Cortex of kidney (tissue), 1 donor: Measurements from ENCODE around the gene TMEM170B.
"Not testable (repeated sequence)": the region's sequence is repeated elsewhere in the genome, so short reads cannot be mapped to it uniquely, and the experiment has no call there.

Source experiments
- DNase-seq: peaks from one replicate; lab custom pipeline; 2025; lab: John Stamatoyannopoulos, UW

TMEM170B gene

GRCh38 chr6:11528996-11529395 lies 8.6 kb upstream of the TMEM170B start:
- no peak for DNase-seq

DNA sequence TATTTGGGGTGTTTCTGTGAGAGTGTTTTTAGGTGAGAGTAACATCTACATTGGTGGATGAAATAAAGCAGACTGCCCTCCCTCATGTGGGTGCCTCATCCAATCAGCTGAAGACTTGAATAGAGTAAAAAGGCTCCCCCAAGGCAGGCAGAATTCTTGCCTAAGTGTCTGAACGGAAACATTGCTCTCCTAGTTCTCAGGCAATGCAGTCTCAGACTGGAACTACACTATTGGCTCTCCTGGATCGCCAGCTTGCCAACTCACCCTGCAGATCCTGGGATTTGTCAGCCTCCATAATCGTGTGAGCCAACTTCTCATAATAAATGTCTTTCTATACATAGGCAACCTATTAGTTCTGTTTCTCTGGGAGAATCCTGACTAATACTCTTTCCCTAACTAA lies 5.5 kb upstream of the TMEM170B start:
- no peak for DNase-seq

DNA sequence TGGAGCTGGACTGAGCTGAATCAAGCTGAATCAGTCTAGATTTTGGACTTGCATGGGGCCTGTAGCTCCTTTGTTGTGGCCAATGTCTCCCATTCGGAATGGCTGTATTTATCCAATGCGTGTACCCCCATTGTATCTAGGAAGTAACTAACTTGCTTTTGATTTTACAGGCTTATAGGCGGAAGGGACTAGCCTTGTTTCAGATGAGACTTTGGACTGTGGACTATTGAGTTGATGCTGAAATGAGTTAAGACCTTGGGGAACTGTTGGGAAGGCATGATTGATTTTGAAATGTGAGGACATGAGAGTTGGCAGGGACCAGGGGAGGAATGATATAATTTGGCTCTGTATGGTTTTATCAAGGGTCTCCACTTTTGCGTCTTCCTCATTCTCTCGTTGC lies 3.0 kb upstream of the TMEM170B start:
- DNase-seq, result no peak

DNA sequence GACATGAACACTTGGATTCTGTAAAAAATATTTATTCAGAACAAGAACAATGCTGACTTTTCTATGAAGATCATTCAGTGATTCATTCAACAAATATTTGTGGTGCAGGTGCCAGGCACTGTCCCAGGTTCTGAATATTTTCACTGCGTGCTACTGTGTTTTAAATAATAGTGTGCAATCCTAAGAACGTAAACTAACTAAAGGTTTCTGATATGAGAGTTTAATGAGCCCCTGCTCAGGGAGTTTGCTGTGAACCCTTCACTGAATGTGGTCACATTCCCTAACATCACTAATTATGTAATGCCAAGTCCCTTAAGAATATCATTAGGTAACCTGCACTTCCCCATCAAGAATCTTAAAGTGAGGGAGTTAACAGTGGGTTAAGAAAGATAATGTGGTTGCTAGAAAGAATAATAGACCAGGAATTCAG lies 1.7 kb upstream of the TMEM170B start:
- no peak for DNase-seq

DNA sequence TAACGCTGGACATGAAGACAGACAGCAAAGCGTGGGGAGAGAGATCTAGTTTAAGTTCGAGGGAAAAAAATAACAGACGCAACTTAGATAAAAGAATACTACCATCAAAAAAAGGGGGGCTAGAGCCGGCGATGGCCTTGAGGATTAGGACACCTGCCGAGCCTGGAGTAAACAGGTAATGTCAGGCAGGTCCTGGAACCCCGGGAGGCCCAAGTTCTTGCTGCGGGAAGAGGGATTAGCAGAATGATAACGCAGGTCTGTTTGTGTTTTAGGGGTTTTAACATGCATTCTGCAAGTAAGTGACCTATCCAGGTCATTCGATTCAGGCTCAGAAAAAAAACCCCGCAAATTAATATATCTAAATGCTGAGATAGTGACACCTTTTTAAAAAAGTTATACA lies 754 bp upstream of the TMEM170B start:
- no peak for DNase-seq

GRCh38 chr6:11538052-11538818 lies 686 bp downstream of the TMEM170B start:
- DNase-seq, result peak; percentile 7

GRCh38 chr6:11538819-11539468 lies 1.4 kb downstream of the TMEM170B start:
- DNase-seq, result no peak

- no peak for DNase-seq
Measured at GRCh38 chr6:11542863-11543262, 5.3 kb downstream of the TMEM170B start.

GRCh38 chr6:11543919-11544518 lies 6.5 kb downstream of the TMEM170B start:
- no peak for DNase-seq

GRCh38 chr6:11547846-11548245 lies 10.3 kb downstream of the TMEM170B start:
- not testable (repeated sequence) for DNase-seq

DNA sequence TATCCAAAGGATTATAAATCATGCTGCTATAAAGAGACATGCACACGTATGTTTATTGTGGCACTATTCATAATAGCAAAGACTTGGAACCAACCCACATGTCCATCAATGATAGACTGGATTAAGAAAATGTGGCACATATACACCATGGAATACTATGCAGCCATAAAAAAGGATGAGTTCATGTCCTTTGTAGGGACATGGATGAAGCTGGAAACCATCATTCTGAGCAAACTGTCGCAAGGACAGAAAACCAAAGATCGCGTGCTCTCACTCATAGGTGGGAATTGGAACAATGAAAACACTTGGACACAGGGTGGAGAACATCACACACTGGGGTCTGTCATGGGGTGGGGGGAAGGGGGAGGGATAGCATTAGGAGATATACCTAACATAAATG lies 11.0 kb downstream of the TMEM170B start:
- DNase-seq, result not testable (repeated sequence)

- DNase-seq, result no peak
Measured at GRCh38 chr6:11551053-11551452, 13.5 kb downstream of the TMEM170B start.

GRCh38 chr6:11552442-11552841 lies 14.9 kb downstream of the TMEM170B start:
- DNase-seq, result no peak

DNA sequence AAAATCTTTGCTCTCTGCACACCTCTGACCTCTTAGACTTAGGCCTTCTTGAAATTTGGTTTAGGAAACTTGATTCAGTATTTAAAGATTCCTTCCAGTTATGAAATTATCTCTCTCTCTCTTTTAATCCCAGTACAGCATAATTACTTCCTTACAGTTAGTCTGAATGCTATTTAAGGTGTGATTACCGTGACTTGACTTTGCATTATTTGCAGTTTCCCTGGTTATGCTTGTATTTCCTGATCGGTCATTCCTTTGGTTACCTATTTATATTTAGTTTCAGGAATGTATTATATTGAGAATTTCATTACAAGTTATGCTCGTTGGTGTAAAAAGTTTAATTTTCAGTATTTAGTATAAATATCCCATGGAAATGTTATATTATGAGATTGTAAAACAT lies 16.3 kb downstream of the TMEM170B start:
- DNase-seq, result no peak

DNA sequence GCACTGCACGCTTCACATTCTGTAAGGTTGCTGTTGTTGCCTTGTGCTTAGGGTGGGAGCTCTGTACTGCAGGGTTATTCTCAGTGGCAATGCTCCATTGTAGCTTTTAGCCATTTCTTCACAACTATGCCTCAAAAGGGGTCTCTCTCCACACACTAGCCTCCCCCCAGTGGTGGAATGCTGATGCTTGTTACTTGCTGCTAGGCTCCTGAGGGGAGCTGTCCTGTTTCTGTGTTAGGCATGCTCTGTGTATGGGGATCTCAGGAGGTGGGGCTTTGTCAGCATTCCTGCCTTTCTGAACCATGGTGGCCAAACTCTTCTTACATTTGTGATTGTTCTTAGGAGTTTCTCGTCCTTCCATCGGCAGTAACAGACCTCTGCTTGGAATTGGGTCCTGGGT lies 18.8 kb downstream of the TMEM170B start:
- DNase-seq, result no peak

DNA sequence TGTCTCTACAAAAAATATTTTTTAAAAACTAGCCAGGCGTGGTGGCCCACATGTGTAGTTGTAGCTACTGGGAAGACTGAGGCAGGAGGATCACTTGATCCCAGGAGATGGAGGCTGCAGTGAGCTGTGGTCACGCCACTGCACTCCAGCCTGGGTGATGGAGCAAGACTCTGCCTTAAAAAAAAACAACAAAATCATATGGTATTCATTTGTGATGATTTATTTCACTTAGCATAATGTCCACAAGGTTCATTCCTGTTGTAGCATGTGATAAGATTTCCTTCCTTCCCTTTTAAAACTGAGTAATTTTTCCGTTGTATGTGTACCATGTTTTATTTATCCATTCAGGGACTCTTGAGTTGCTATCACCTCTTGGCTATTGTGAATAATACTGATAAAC lies 26.2 kb downstream of the TMEM170B start:
- no peak for DNase-seq

DNA sequence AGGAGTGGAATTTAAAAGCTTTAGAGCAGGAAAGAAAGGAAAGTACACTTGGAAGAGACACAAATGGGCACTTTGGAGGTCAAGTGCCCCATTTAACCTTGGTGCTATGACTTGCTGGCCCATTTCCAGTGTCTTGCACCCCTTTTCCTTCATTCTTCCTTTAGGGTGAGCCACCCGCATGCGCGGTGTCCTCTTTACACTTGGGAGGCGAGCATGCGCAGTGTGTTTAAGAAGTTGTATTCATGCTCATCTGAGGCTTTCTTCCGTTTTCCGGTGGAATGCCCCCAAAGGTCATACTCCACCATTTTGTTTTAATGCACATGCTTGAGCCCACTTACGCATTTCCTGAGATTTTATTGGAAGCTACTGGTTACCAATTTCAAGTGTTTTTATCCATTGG lies 29.1 kb downstream of the TMEM170B start:
- no peak for DNase-seq

DNA sequence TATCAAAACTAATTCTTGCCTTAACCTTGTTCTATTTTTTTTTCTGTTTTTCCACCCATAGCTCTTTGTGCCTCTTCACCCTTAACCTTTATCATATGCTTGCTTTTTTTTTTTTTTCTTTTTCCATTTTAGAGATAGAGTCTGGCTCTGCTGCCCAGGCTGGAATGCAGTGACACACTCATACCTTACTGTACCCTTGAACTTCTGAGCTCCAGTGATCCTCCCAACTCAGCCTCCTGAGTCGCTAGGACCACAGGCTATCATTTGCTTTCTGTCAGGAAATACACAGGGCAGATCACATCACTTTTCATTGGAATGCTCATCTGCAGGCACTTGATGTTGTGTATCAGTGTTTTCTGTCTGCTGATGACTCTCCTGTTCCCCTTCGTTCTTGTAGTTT lies 33.5 kb downstream of the TMEM170B start:
- DNase-seq, result no peak

- no peak for DNase-seq
Measured at GRCh38 chr6:11575408-11576033, 38.0 kb downstream of the TMEM170B start.

DNA sequence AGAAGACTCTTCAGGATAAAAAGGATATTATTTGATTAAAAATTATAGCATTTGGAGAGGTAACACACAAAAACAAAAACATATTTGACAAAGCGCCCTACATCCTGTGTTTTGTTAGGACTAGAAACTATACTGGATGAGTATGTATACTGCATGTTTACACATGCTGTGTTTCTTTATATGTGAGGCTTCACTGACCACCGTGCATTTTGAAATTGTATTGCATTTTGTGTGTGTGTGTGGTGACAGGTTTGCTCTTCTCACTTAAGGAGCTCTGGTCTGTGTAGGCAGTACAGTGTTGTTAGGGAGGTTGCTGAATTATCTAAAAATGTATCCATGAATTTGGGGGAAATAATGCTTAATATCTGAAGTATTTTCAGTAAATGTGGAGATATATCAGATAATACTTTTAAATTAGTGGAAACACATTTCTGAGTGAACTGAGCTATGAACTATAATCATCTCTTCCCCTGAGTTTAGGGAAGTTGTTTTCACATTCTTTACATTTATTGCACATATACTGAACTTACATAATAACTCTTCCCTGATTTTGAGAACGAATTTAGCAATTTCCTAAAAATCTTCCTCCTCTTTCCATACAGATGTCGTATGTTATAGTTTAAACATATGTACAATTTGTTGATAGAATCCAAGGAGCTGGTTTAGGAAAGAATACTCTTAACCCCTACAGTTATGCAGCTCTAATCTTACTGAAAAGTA lies 43.3 kb downstream of the TMEM170B start:
- no peak for DNase-seq

DNA sequence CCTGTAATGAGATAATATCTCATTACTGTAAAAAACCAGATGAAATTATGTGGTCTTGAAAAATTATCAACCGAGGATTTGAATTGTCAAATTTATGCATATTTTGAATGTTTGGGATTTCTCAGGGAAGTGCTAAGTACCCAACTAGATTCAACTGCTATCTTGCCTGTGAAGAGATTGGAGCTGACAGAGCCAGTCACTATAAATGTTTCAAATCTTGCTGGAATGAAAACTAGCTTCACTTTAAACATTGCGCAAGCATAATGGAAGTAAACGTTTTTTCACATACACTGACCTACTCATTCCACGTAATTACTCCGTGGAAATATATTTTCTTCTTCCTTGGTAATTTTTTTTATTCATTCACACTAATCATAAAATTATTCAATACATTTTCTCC lies 46.7 kb downstream of the TMEM170B start:
- no peak for DNase-seq

DNA sequence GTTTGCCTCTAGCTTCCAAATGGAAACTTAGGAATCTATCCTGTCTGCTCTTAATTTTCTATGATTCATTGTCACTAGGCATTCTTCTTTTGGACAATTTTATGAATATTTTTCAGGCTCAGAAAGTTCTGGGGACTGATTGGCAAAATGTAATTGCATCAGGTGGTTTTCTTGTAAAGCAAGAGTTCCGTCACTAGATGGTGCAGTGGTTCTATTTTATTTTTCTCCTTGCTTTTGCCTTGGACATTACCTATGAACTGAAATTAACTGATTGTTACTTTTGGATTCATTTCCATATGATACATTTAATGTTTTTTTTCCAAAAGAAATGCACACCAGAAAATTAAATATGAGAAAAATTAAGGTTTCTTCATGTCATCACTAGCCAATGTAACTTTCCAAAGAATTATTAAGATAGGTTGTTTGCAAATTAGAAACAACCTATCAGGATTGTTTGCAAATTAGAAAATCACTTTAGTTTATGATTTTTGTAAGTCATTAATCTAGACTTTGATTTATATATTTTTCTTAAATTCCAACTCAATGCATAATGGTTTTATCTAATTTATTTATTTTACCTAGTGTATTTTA lies 48.0 kb downstream of the TMEM170B start:
- no peak for DNase-seq
